HEK293 (cell line): ENCODE results near the gene SLC34A2.

Experiments
- CTCF ChIA-PET: fragments of 350-600 bp; formaldehyde crosslinking; extraction: SDS; loops from one replicate; lab custom pipeline; 2021; ENCODE audit warnings: antibody characterized with exemption; lab: Yijun Ruan, JAX
- POLR2A ChIA-PET: fragments of 300-600 bp; formaldehyde crosslinking; extraction: SDS; loops from one replicate; lab custom pipeline; 2020; ENCODE audit warnings: antibody characterized with exemption, inconsistent platforms; lab: Yijun Ruan, JAX
- H3K27ac ChIP-seq: fragments of 200-500 bp; sonication (Bioruptor generic); 2 replicates; pipeline ENCODE4 v1.5.1; 2014; ENCODE audit warnings: low read depth, low read length, control low read depth, inconsistent platforms; ENCODE audit errors: extremely low read depth
- H3K36me3 ChIP-seq, 2 experiments: fragments of 200-500 bp in 1 of 2; sonication (Bioruptor generic) in 1 of 2; 1 replicate in 1 of 2; 2 replicates in 1 of 2; pipeline ENCODE4 v1.5.1; 2014 to 2017; ENCODE audit warnings: inconsistent platforms in 2 of 2, low read length in 2 of 2; ENCODE audit not compliant: control insufficient read depth in 2 of 2, insufficient read depth in 1 of 2
- H3K4me1 ChIP-seq: fragments of 200-500 bp; sonication (Bioruptor generic); 2 replicates; pipeline ENCODE4 v1.5.1; 2014; ENCODE audit warnings: mild to moderate bottlenecking, low read length, inconsistent platforms; ENCODE audit not compliant: control insufficient read depth, insufficient read depth
- H3K4me3 ChIP-seq: 2 replicates; pipeline ENCODE4 v1.5.1; 2011; ENCODE audit warnings: low read depth, mild to moderate bottlenecking, control low read depth, low read length, moderate library complexity
- H3K9me3 ChIP-seq: fragments of 200-500 bp; sonication (Bioruptor generic); 2 replicates; pipeline ENCODE4 v1.5.1; 2014; ENCODE audit warnings: low read depth, low read length, inconsistent platforms; ENCODE audit not compliant: control insufficient read depth, insufficient read depth
- HOXA7 ChIP-seq: sonication (generic); formaldehyde crosslinking; IDR thresholded peaks from 2 replicates; pipeline ENCODE4 v1.8.1; 2022; ENCODE audit warnings: missing genetic modification reagents, borderline replicate concordance
- KLF8 ChIP-seq: fragments of 450-650 bp; formaldehyde crosslinking; IDR thresholded peaks from 2 replicates; pipeline ENCODE4 v1.5.1; 2016; ENCODE audit warnings: missing biosample characterization, missing genetic modification characterization
- KLF9 ChIP-seq: fragments of 450-650 bp; formaldehyde crosslinking; IDR thresholded peaks from 2 replicates; pipeline ENCODE4 v1.5.1; 2016; ENCODE audit warnings: missing biosample characterization, missing genetic modification characterization, low read depth
- PRDM4 ChIP-seq: fragments of 450-650 bp; formaldehyde crosslinking; IDR thresholded peaks from 2 replicates; pipeline ENCODE4 v1.5.1; 2017; ENCODE audit warnings: missing biosample characterization, missing genetic modification characterization
- SALL2 ChIP-seq: fragments of 450-650 bp; formaldehyde crosslinking; IDR thresholded peaks from 2 replicates; pipeline ENCODE4 v1.5.0; 2017; ENCODE audit warnings: missing biosample characterization, mild to moderate bottlenecking, missing genetic modification characterization, borderline replicate concordance
- TCF7L2 ChIP-seq: IDR thresholded peaks from 2 replicates; pipeline ENCODE4 v1.6.1; 2011; ENCODE audit warnings: low read depth, mild to moderate bottlenecking, inconsistent platforms, low read length, moderate library complexity, borderline replicate concordance
- ZBTB17 ChIP-seq: fragments of 450-650 bp; formaldehyde crosslinking; IDR thresholded peaks from 2 replicates; pipeline ENCODE4 v1.5.1; 2016; ENCODE audit warnings: missing biosample characterization, missing genetic modification characterization
- ZBTB21 ChIP-seq: fragments of 450-650 bp; formaldehyde crosslinking; IDR thresholded peaks from 2 replicates; pipeline ENCODE4 v1.5.1; 2017; ENCODE audit warnings: missing biosample characterization, missing genetic modification characterization
- ZBTB44 ChIP-seq: fragments of 450-650 bp; IDR thresholded peaks from 2 replicates; pipeline ENCODE4 v1.5.1; 2018; ENCODE audit warnings: missing biosample characterization, mild to moderate bottlenecking, missing genetic modification characterization
- ZBTB48 ChIP-seq: fragments of 450-650 bp; formaldehyde crosslinking; IDR thresholded peaks from 2 replicates; pipeline ENCODE4 v1.5.1; 2016; ENCODE audit warnings: missing biosample characterization, missing genetic modification characterization
- ZNF132 ChIP-seq: fragments of 450-650 bp; formaldehyde crosslinking; IDR thresholded peaks from 2 replicates; pipeline ENCODE4 v1.5.1; 2017; ENCODE audit warnings: missing biosample characterization, missing genetic modification characterization, borderline replicate concordance
- ZNF133 ChIP-seq: fragments of 450-650 bp; formaldehyde crosslinking; IDR thresholded peaks from 2 replicates; pipeline ENCODE4 v1.5.1; 2016; ENCODE audit warnings: missing biosample characterization, missing genetic modification characterization
- ZNF280C ChIP-seq: fragments of 450-650 bp; formaldehyde crosslinking; IDR thresholded peaks from 2 replicates; pipeline ENCODE4 v1.5.1; 2016; ENCODE audit warnings: missing biosample characterization, missing genetic modification characterization
- ZNF292 ChIP-seq: fragments of 450-650 bp; formaldehyde crosslinking; IDR thresholded peaks from 2 replicates; pipeline ENCODE4 v1.5.1; 2016; ENCODE audit warnings: low read depth, missing biosample characterization, missing genetic modification characterization, borderline replicate concordance
- ZNF302 ChIP-seq: fragments of 450-650 bp; formaldehyde crosslinking; IDR thresholded peaks from 2 replicates; pipeline ENCODE4 v1.5.1; 2016; ENCODE audit warnings: missing biosample characterization, missing genetic modification characterization, low read depth
- ZNF426 ChIP-seq: fragments of 450-650 bp; formaldehyde crosslinking; IDR thresholded peaks from 2 replicates; pipeline ENCODE4 v1.5.1; 2017; ENCODE audit warnings: missing biosample characterization, missing genetic modification characterization, mild to moderate bottlenecking, inconsistent platforms, moderate library complexity
- ZNF433 ChIP-seq: fragments of 450-650 bp; formaldehyde crosslinking; IDR thresholded peaks from 2 replicates; pipeline ENCODE4 v1.5.1; 2016; ENCODE audit warnings: missing biosample characterization, missing genetic modification characterization, low read depth
- ZNF449 ChIP-seq: fragments of 450-650 bp; formaldehyde crosslinking; IDR thresholded peaks from 2 replicates; pipeline ENCODE4 v1.5.1; 2017; ENCODE audit warnings: missing biosample characterization, mild to moderate bottlenecking, missing genetic modification characterization, moderate library complexity
- ZNF513 ChIP-seq: fragments of 450-650 bp; IDR thresholded peaks from 2 replicates; pipeline ENCODE4 v1.5.1; 2018; ENCODE audit warnings: missing biosample characterization, missing genetic modification characterization
- ZNF677 ChIP-seq: fragments of 450-650 bp; IDR thresholded peaks from 2 replicates; pipeline ENCODE4 v1.5.0; 2018; ENCODE audit warnings: missing biosample characterization, mild to moderate bottlenecking, missing genetic modification characterization, moderate library complexity
- ZNF843 ChIP-seq: fragments of 450-650 bp; formaldehyde crosslinking; IDR thresholded peaks from 2 replicates; pipeline ENCODE4 v1.5.1; 2016; ENCODE audit warnings: missing biosample characterization, missing genetic modification characterization

Gene SLC34A2

GRCh38 chr4:25700661-25701060, 45.0 kb downstream of the SLC34A2 start:
- POLR2A ChIA-PET = no interaction called here
- H3K4me3 ChIP-seq = no peak overlapping the region

GRCh38 chr4:25702848-25703247, 47.2 kb downstream of the SLC34A2 start:
- CTCF ChIA-PET = no interaction called here
- Histone ChIP-seq H3K27ac (no peak overlapping the region), H3K4me1 (no peaks in the 10 kb centered on the region), H3K36me3 (no peaks in the 10 kb centered on the region), H3K9me3 (no peaks in the 10 kb centered on the region), H3K4me3 (no peak overlapping the region)
- POLR2A ChIA-PET = no interaction called here
- no peak for TF ChIP-seq SALL2 (tag by site-specific recombination)
- TF ChIP-seq ZNF132 (tag by site-specific recombination) = no peak
- no peak for TF ChIP-seq ZBTB17 (tag by site-specific recombination)
- no peak for TF ChIP-seq ZNF302 (tag by site-specific recombination)
- no peak for TF ChIP-seq ZNF449 (tag by site-specific recombination)
- TF ChIP-seq ZNF843 (tag by site-specific recombination) = no peak
- no peak for TF ChIP-seq ZNF426 (tag by site-specific recombination)
- no peak for TF ChIP-seq PRDM4 (tag by site-specific recombination)
- no peak for TF ChIP-seq ZNF133
- TF ChIP-seq ZBTB21 (tag by site-specific recombination) = no peak
- TF ChIP-seq ZBTB48 = no peak
- TF ChIP-seq KLF9 (tag by site-specific recombination) = no peak
- TF ChIP-seq ZBTB44 (tag by site-specific recombination) = no peak

More at GRCh38 chr4:25700661-25701060, 45.0 kb downstream of the SLC34A2 start:
- CTCF ChIA-PET = no interaction called here
- Histone ChIP-seq H3K4me1 (no peaks in the 10 kb centered on the region), H3K36me3 (no peaks in the 10 kb centered on the region), H3K27ac (no peak overlapping the region), H3K9me3 (no peaks in the 10 kb centered on the region)
- TF ChIP-seq ZNF292 (tag by site-specific recombination) (no peak), ZBTB44 (tag by site-specific recombination) (no peak), KLF8 (tag by site-specific recombination) (no peak), ZNF280C (tag by site-specific recombination) (no peak), HOXA7 (CRISPR knock-in tag) (no peak), ZNF677 (tag by site-specific recombination) (no peak), TCF7L2 (no peak), ZNF513 (tag by site-specific recombination) (no peak), ZNF433 (tag by site-specific recombination) (no peak)
